Lower leg skin (tissue), 3 donors: Measurements from ENCODE around the gene KCNE4.

Experiments used
- CTCF ChIP-seq, 3 donors: fragments of 450-650 bp; IDR thresholded peaks; one replicate each; pipeline ENCODE4 v1.5.1; 2016; ENCODE audit warnings: antibody characterized with exemption in 3 of 3, mild to moderate bottlenecking in 3 of 3, moderate library complexity in 2 of 3
- POLR2A ChIP-seq, 2 donors: fragments of 450-650 bp; IDR thresholded peaks; one replicate each; pipeline ENCODE4 v1.6.1; 2016 to 2017; ENCODE audit warnings: antibody characterized with exemption in 2 of 2, mild to moderate bottlenecking in 1 of 2, moderate library complexity in 1 of 2

DNA sequence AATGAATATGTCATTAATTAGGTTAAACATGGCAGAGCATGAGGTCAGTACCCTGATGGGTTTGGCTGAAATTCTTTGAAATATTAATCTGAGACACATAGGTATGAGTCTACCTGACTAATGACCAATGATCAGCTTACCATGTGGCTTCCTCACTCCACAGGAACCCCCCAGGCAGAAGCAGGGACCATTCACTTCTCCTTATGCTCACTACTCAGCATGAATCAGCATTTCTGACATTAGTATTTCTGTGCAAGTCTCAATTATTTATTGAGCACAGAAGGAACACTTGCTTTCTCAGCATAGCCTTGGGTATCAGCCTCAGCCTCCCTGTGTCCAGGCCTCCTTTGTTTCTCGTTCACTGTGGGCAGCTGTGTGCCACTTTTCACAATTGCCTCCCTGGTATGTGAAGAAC, 9.3 kb upstream of the KCNE4 start:
- no peak for TF ChIP-seq POLR2A (IDR thresholded peaks at IDR 0.05)
- TF ChIP-seq CTCF (IDR thresholded peaks at IDR 0.05) = no peak
